Measurements from ENCODE around the gene ARHGEF3.

GRCh38 chr3:56773986-56774385 lies 27.8 kb downstream of the ARHGEF3 start:
- TF ChIP-seq CTCF (IDR thresholded peaks at IDR 0.05; ENCODE audit: low read depth, low read length, poor library complexity, severe bottlenecking) (no peak), EZH2phosphoT487 (IDR thresholded peaks at IDR 0.05; ENCODE audit: borderline replicate concordance, low read length) (no peak)
